HepG2 (cell line): ENCODE results near the gene MAN2A1. TPM values are rescaled to one million over a fixed set of nuclear protein-coding genes. Genes with fewer than 3 reads are reported as not detected.

Experiments used
- DNMT3B ChIP-seq: conservative IDR thresholded peaks from 2 replicates; pipeline ENCODE4 v1.6.1; 2016; ENCODE audit warnings: missing biosample characterization, control low read depth
- EHMT2 ChIP-seq: fragments of 200-600 bp; sonication (generic); IDR thresholded peaks from 2 replicates; pipeline ENCODE4 v1.7.0; 2017; ENCODE audit warnings: antibody characterized with exemption, low read depth, low read length, borderline replicate concordance
- ELF3 ChIP-seq: IDR thresholded peaks from 2 replicates; pipeline ENCODE4 v1.6.1; 2016; ENCODE audit warnings: missing genetic modification reagents, missing compliant biosample characterization
- HMG20B ChIP-seq: conservative IDR thresholded peaks from 2 replicates; pipeline ENCODE4 v1.6.1; 2016; ENCODE audit warnings: missing genetic modification reagents, missing compliant biosample characterization
- HNF4A ChIP-seq: sonication (generic); formaldehyde crosslinking; IDR thresholded peaks from 2 replicates; pipeline ENCODE4 v1.4.0; 2020; ENCODE audit warnings: missing genetic modification reagents
- IRX3 ChIP-seq: sonication (generic); formaldehyde crosslinking; IDR thresholded peaks from 2 replicates; pipeline ENCODE4 v1.8.1; 2023; ENCODE audit warnings: mild to moderate bottlenecking, low read depth, missing genetic modification reagents, borderline replicate concordance
- KLF13 ChIP-seq: sonication (generic); formaldehyde crosslinking; IDR thresholded peaks from 2 replicates; pipeline ENCODE4 v1.4.0; 2020; ENCODE audit warnings: mild to moderate bottlenecking, missing genetic modification reagents
- MXD4 ChIP-seq: IDR thresholded peaks from 2 replicates; pipeline ENCODE4 v1.6.1; 2016; ENCODE audit warnings: mild to moderate bottlenecking, missing biosample characterization, missing genetic modification reagents
- NFE2L2 ChIP-seq: fragments of 150-350 bp; IDR thresholded peaks from 2 replicates; pipeline ENCODE4 v1.6.1; 2014; ENCODE audit warnings: low read length
- PHB2 ChIP-seq: fragments of 450-650 bp; IDR thresholded peaks from 2 replicates; pipeline ENCODE4 v1.6.1; 2018; ENCODE audit not compliant: partially characterized antibody
- SRY ChIP-seq: sonication (generic); formaldehyde crosslinking; IDR thresholded peaks from 2 replicates; pipeline ENCODE4 v1.8.0; 2022; ENCODE audit warnings: mild to moderate bottlenecking, missing genetic modification reagents
- TGIF2 ChIP-seq: IDR thresholded peaks from 2 replicates; pipeline ENCODE4 v1.6.1; 2016; ENCODE audit warnings: control low read depth, missing compliant biosample characterization
- ZNF3 ChIP-seq: IDR thresholded peaks from 2 replicates; pipeline ENCODE4 v1.7.0; 2017; ENCODE audit warnings: inconsistent platforms
- ZNF562 ChIP-seq: sonication (generic); formaldehyde crosslinking; IDR thresholded peaks from 2 replicates; pipeline ENCODE4 v1.8.0; 2022; ENCODE audit warnings: missing genetic modification reagents, borderline replicate concordance
- ZNF841 ChIP-seq: sonication (generic); formaldehyde crosslinking; IDR thresholded peaks from 2 replicates; pipeline ENCODE4 v1.8.1; 2023; ENCODE audit warnings: missing genetic modification reagents, borderline replicate concordance
- ZSCAN9 ChIP-seq: IDR thresholded peaks from 2 replicates; pipeline ENCODE4 v1.6.1; 2016; ENCODE audit warnings: borderline replicate concordance
- ZZZ3 ChIP-seq: sonication (generic); formaldehyde crosslinking; IDR thresholded peaks from 2 replicates; pipeline ENCODE4 v1.4.0; 2020; ENCODE audit warnings: missing genetic modification reagents, mild to moderate bottlenecking, borderline replicate concordance
- polyA plus RNA-seq, 8 experiments: library from polyadenylated mRNA; depleted of rRNA in 3 of 8; stranded (reverse) in 7 of 8; unstranded in 1 of 8; fragments of >200 nt; fragmentation: Illumina TruSeq in 4 of 8; extraction: Trizol in 4 of 8; gene quantifications; 2 replicates each; pipeline versions ENCODE4 v1.2.1 to v1.2.3, GENCODE V29; 2011 to 2016; ENCODE audit warnings: low read depth in 4 of 8, missing spikeins in 1 of 8, mixed read lengths in 1 of 8; ENCODE audit not compliant: insufficient read depth in 1 of 8
- total RNA-seq, 5 experiments: library from RNA; depleted of rRNA; stranded (reverse); fragments of >200 nt; fragmentation: Illumina TruSeq; extraction: Trizol; gene quantifications; 2 replicates each; pipeline ENCODE4 v1.2.3, GENCODE V29; 2016; ENCODE audit warnings: low read depth in 1 of 5
- TF ChIP-seq, protein P1 (sequence below): IDR thresholded peaks from 2 replicates; pipeline ENCODE4 v1.6.1; 2012; ENCODE audit warnings: low read depth, low read length, improper control_type of control experiment
- TF ChIP-seq, protein P2 (sequence below): sonication (generic); formaldehyde crosslinking; IDR thresholded peaks from 2 replicates; pipeline ENCODE4 v1.4.0; 2020; ENCODE audit warnings: missing genetic modification reagents, borderline replicate concordance
- TF ChIP-seq, protein P3 (sequence below): sonication (generic); formaldehyde crosslinking; IDR thresholded peaks from 2 replicates; pipeline ENCODE4 v1.4.0; 2020; ENCODE audit warnings: missing genetic modification reagents

The MAN2A1 gene
- total and polyA plus RNA-seq, 2 of the 13 experiments (the other 11 are each of a cell fraction or from before 2014, with no cell fraction given) = 56.2 to 80.5 TPM

DNA sequence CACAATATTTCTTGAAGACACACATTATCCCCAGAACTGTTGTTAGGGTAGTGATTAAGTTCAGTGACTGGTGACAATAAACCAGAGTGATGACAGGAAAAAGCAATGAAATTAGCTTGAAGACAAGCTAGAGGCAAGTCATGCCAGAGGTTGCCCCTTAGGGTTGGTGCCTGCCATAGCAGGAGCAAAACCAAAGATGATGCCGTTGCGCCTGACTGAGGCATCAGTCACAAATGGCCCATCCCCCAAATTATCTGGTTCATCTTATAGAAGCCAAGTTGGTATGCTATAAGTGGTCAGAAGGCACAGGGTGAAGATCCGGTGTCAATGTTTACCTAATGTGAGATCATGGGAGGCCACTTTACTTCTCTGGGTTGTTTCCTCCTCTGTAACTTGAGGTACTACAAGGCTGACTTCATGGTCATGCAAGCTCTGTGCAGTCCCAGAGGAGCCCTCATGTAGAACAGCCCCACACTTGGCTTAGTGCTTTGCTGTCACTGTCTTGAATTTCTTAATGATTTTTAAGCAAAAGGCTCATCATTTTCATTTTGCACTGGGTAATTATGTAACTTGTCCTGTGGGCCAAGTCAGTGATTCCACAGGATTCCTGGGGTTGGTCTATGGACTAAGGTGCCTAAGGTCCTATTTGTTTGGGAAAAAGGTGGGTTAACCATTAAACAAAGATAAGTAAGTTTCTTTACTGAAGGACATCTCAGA, 211.3 kb downstream of the MAN2A1 start (continued):
- TF ChIP-seq, protein P1, sequence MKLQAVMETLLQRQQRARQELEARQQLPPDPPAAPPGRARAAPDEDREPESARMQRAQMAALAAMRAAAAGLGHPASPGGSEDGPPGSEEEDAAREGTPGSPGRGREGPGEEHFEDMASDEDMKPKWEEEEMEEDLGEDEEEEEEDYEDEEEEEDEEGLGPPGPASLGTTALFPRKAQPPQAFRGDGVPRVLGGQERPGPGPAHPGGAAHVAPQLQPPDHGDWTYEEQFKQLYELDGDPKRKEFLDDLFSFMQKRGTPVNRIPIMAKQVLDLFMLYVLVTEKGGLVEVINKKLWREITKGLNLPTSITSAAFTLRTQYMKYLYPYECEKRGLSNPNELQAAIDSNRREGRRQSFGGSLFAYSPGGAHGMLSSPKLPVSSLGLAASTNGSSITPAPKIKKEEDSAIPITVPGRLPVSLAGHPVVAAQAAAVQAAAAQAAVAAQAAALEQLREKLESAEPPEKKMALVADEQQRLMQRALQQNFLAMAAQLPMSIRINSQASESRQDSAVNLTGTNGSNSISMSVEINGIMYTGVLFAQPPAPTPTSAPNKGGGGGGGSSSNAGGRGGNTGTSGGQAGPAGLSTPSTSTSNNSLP = peak; percentile 94
- TF ChIP-seq ZNF3 (CRISPR knock-in tag) = no peak
- TF ChIP-seq DNMT3B = no peak
- no peak for TF ChIP-seq PHB2
- no peak; the same call in 1 of the 2 replicates for TF ChIP-seq MXD4 (CRISPR knock-in tag)
- TF ChIP-seq SRY (CRISPR knock-in tag) = no peak; the same call in 1 of the 2 replicates
- TF ChIP-seq EHMT2 = peak; percentile 94
- TF ChIP-seq IRX3 (CRISPR knock-in tag) = no peak
- TF ChIP-seq ZZZ3 = no peak
- no peak for TF ChIP-seq KLF13 (CRISPR knock-in tag)
- peak; percentile 31; the same call in 1 of the 2 replicates for TF ChIP-seq ZSCAN9 (CRISPR knock-in tag)
- TF ChIP-seq, protein P2, sequence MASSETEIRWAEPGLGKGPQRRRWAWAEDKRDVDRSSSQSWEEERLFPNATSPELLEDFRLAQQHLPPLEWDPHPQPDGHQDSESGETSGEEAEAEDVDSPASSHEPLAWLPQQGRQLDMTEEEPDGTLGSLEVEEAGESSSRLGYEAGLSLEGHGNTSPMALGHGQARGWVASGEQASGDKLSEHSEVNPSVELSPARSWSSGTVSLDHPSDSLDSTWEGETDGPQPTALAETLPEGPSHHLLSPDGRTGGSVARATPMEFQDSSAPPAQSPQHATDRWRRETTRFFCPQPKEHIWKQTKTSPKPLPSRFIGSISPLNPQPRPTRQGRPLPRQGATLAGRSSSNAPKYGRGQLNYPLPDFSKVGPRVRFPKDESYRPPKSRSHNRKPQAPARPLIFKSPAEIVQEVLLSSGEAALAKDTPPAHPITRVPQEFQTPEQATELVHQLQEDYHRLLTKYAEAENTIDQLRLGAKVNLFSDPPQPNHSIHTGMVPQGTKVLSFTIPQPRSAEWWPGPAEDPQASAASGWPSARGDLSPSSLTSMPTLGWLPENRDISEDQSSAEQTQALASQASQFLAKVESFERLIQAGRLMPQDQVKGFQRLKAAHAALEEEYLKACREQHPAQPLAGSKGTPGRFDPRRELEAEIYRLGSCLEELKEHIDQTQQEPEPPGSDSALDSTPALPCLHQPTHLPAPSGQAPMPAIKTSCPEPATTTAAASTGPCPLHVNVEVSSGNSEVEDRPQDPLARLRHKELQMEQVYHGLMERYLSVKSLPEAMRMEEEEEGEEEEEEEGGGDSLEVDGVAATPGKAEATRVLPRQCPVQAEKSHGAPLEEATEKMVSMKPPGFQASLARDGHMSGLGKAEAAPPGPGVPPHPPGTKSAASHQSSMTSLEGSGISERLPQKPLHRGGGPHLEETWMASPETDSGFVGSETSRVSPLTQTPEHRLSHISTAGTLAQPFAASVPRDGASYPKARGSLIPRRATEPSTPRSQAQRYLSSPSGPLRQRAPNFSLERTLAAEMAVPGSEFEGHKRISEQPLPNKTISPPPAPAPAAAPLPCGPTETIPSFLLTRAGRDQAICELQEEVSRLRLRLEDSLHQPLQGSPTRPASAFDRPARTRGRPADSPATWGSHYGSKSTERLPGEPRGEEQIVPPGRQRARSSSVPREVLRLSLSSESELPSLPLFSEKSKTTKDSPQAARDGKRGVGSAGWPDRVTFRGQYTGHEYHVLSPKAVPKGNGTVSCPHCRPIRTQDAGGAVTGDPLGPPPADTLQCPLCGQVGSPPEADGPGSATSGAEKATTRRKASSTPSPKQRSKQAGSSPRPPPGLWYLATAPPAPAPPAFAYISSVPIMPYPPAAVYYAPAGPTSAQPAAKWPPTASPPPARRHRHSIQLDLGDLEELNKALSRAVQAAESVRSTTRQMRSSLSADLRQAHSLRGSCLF = no peak
- TF ChIP-seq TGIF2 (CRISPR knock-in tag) = peak; percentile 91
- TF ChIP-seq ZNF841 (CRISPR knock-in tag) = no peak
- no peak for TF ChIP-seq ZNF562 (CRISPR knock-in tag)
- TF ChIP-seq HNF4A (CRISPR knock-in tag) = peak; percentile 94
- no peak for TF ChIP-seq HMG20B (CRISPR knock-in tag)
- peak; percentile 91 for TF ChIP-seq ELF3 (CRISPR knock-in tag)
- TF ChIP-seq NFE2L2 = no peak
- TF ChIP-seq, protein P3, sequence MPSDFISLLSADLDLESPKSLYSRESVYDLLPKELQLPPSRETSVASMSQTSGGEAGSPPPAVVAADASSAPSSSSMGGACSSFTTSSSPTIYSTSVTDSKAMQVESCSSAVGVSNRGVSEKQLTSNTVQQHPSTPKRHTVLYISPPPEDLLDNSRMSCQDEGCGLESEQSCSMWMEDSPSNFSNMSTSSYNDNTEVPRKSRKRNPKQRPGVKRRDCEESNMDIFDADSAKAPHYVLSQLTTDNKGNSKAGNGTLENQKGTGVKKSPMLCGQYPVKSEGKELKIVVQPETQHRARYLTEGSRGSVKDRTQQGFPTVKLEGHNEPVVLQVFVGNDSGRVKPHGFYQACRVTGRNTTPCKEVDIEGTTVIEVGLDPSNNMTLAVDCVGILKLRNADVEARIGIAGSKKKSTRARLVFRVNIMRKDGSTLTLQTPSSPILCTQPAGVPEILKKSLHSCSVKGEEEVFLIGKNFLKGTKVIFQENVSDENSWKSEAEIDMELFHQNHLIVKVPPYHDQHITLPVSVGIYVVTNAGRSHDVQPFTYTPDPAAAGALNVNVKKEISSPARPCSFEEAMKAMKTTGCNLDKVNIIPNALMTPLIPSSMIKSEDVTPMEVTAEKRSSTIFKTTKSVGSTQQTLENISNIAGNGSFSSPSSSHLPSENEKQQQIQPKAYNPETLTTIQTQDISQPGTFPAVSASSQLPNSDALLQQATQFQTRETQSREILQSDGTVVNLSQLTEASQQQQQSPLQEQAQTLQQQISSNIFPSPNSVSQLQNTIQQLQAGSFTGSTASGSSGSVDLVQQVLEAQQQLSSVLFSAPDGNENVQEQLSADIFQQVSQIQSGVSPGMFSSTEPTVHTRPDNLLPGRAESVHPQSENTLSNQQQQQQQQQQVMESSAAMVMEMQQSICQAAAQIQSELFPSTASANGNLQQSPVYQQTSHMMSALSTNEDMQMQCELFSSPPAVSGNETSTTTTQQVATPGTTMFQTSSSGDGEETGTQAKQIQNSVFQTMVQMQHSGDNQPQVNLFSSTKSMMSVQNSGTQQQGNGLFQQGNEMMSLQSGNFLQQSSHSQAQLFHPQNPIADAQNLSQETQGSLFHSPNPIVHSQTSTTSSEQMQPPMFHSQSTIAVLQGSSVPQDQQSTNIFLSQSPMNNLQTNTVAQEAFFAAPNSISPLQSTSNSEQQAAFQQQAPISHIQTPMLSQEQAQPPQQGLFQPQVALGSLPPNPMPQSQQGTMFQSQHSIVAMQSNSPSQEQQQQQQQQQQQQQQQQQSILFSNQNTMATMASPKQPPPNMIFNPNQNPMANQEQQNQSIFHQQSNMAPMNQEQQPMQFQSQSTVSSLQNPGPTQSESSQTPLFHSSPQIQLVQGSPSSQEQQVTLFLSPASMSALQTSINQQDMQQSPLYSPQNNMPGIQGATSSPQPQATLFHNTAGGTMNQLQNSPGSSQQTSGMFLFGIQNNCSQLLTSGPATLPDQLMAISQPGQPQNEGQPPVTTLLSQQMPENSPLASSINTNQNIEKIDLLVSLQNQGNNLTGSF = no peak
